Measurements from ENCODE around the gene CLCN7. TPM values are rescaled to one million over a fixed set of nuclear protein-coding genes. Genes with fewer than 3 reads are reported as not detected.

CLCN7 gene
- total RNA-seq, 1 experiment from 2014 or later = 127 TPM

- BruUV-seq (replicated peaks) = no TSS peak
- Mint-ChIP-seq H3K27me3 (ENCODE audit: insufficient read depth, unreplicated experiment) (no peaks in the 10 kb centered on the region), H3K4me1 (ENCODE audit: low read depth, unreplicated experiment) (no peaks in the 10 kb centered on the region), H3K27ac (ENCODE audit: unreplicated experiment) (no peak overlapping the region), H3K4me3 (ENCODE audit: unreplicated experiment) (no peak overlapping the region), H3K9me3 (ENCODE audit: unreplicated experiment) (no peaks in the 10 kb centered on the region), H3K36me3 (ENCODE audit: insufficient read depth, unreplicated experiment) (peaks cover 20% of the 10 kb centered on the region)
- H3K4me1 ChIP-seq = no peaks in the 10 kb centered on the region
- TF ChIP-seq CTCF (IDR thresholded peaks at IDR 0.05; ENCODE audit: insufficient read depth in 1 of 2, low read depth in 1 of 2, low read length in 1 of 2, severe bottlenecking in 1 of 2, unreplicated experiment in 1 of 2) = no peak
- POLR2A ChIA-PET = no interaction called here
- CTCF ChIA-PET = no interaction called here
- H3K36me3 ChIP-seq (ENCODE audit: control insufficient read depth, insufficient read depth, low read length) = no peaks in the 10 kb centered on the region; the same call in 1 of the 2 replicates
- no peak overlapping the region for H3K4me3 ChIP-seq (ENCODE audit: low read depth, low read length)
- no peaks in the 10 kb centered on the region for H3K27me3 ChIP-seq (replicated peaks; ENCODE audit: control insufficient read depth, insufficient read depth, low read length)
- intact Hi-C loops (cut with micrococcal nuclease; ENCODE audit: unreplicated experiment) = no loop called here
- H3K9me3 ChIP-seq = no peaks in the 10 kb centered on the region
- DNase-seq = no peak
These were observed 71.1 kb downstream of the CLCN7 start for GRCh38 chr16:1403733-1404132.

GRCh38 chr16:1403036-1403435 is 71.8 kb downstream of the CLCN7 start:
- Mint-ChIP-seq H3K27ac (ENCODE audit: unreplicated experiment) (no peak overlapping the region), H3K27me3 (ENCODE audit: insufficient read depth, unreplicated experiment) (no peaks in the 10 kb centered on the region), H3K36me3 (ENCODE audit: insufficient read depth, unreplicated experiment) (peaks cover 15% of the 10 kb centered on the region), H3K4me3 (ENCODE audit: unreplicated experiment) (no peak overlapping the region), H3K9me3 (ENCODE audit: unreplicated experiment) (no peaks in the 10 kb centered on the region), H3K4me1 (ENCODE audit: low read depth, unreplicated experiment) (no peaks in the 10 kb centered on the region)
- Histone ChIP-seq H3K36me3 (ENCODE audit: control insufficient read depth, insufficient read depth, low read length) (no peaks in the 10 kb centered on the region; the same call in 1 of the 2 replicates), H3K4me1 (no peaks in the 10 kb centered on the region), H3K27me3 (replicated peaks; ENCODE audit: control insufficient read depth, insufficient read depth, low read length) (no peaks in the 10 kb centered on the region), H3K4me3 (ENCODE audit: low read depth, low read length) (no peak overlapping the region), H3K9me3 (no peaks in the 10 kb centered on the region)
- no peak for DNase-seq
- no TSS peak for BruUV-seq (replicated peaks)
- ChIA-PET POLR2A (no interaction called here), CTCF (interaction anchor here (0.7 kb wide), 1 partner anchor 132 kb away, joined by 3 read pairs; no protein-coding TSS in a partner anchor)
- no peak for TF ChIP-seq CTCF (IDR thresholded peaks at IDR 0.05; ENCODE audit: insufficient read depth in 1 of 2, low read depth in 1 of 2, low read length in 1 of 2, severe bottlenecking in 1 of 2, unreplicated experiment in 1 of 2)
- intact Hi-C loops (cut with micrococcal nuclease; ENCODE audit: unreplicated experiment) = no loop called here

- intact Hi-C loops (cut with micrococcal nuclease; ENCODE audit: unreplicated experiment) = no loop called here
- TF ChIP-seq CTCF (IDR thresholded peaks at IDR 0.05; ENCODE audit: insufficient read depth in 1 of 2, low read depth in 1 of 2, low read length in 1 of 2, severe bottlenecking in 1 of 2, unreplicated experiment in 1 of 2) = no peak
- no peak overlapping the region for H3K27ac Mint-ChIP-seq (ENCODE audit: unreplicated experiment)
- H3K36me3 Mint-ChIP-seq (ENCODE audit: insufficient read depth, unreplicated experiment) = peaks cover 13% of the 10 kb centered on the region
- DNase-seq = no peak
- no peaks in the 10 kb centered on the region for H3K9me3 Mint-ChIP-seq (ENCODE audit: unreplicated experiment)
- POLR2A ChIA-PET = no interaction called here
- H3K4me3 ChIP-seq (ENCODE audit: low read depth, low read length) = no peak overlapping the region
- no peaks in the 10 kb centered on the region for H3K27me3 ChIP-seq (replicated peaks; ENCODE audit: control insufficient read depth, insufficient read depth, low read length)
- H3K4me3 Mint-ChIP-seq (ENCODE audit: unreplicated experiment) = no peak overlapping the region
- H3K36me3 ChIP-seq (ENCODE audit: control insufficient read depth, insufficient read depth, low read length) = no peaks in the 10 kb centered on the region; the same call in 1 of the 2 replicates
- BruUV-seq (replicated peaks) = no TSS peak
- no peaks in the 10 kb centered on the region for H3K4me1 Mint-ChIP-seq (ENCODE audit: low read depth, unreplicated experiment)
- CTCF ChIA-PET = no interaction called here
- no peaks in the 10 kb centered on the region for H3K9me3 ChIP-seq
- H3K27me3 Mint-ChIP-seq (ENCODE audit: insufficient read depth, unreplicated experiment) = no peaks in the 10 kb centered on the region
- no peaks in the 10 kb centered on the region for H3K4me1 ChIP-seq
These were observed 73.1 kb downstream of the CLCN7 start for GRCh38 chr16:1401758-1402154.
